SK-N-SH treated with all-trans-retinoic acid at 6 μM for 48 hours (cell line): ENCODE data around the gene KSR2.

Source experiments
- CSDC2 ChIP-seq: fragments of 250-450 bp; sonication (Bioruptor Pico); IDR thresholded peaks from 2 replicates; pipeline ENCODE4 v1.5.0; 2020; ENCODE audit warnings: mild to moderate bottlenecking, moderate library complexity
- OSR1 ChIP-seq: fragments of 250-450 bp; sonication (Bioruptor Pico); IDR thresholded peaks from 2 replicates; pipeline ENCODE4 v1.8.0; 2022; ENCODE audit warnings: moderate library complexity, mild to moderate bottlenecking, inconsistent platforms
- SNAI2 ChIP-seq: fragments of 250-450 bp; sonication (Bioruptor Pico); IDR thresholded peaks from 2 replicates; pipeline ENCODE4 v1.5.0; 2020; ENCODE audit warnings: mild to moderate bottlenecking, moderate library complexity
- ZNF8 ChIP-seq: fragments of 450-650 bp; formaldehyde crosslinking; IDR thresholded peaks from 2 replicates; pipeline ENCODE4 v1.5.0; 2020; ENCODE audit warnings: mild to moderate bottlenecking, moderate library complexity
- TF ChIP-seq, protein P1 (sequence below): fragments of 250-450 bp; sonication (Bioruptor Pico); IDR thresholded peaks from 2 replicates; pipeline ENCODE4 v1.8.0; 2020; ENCODE audit warnings: mild to moderate bottlenecking, moderate library complexity, borderline replicate concordance

DNA sequence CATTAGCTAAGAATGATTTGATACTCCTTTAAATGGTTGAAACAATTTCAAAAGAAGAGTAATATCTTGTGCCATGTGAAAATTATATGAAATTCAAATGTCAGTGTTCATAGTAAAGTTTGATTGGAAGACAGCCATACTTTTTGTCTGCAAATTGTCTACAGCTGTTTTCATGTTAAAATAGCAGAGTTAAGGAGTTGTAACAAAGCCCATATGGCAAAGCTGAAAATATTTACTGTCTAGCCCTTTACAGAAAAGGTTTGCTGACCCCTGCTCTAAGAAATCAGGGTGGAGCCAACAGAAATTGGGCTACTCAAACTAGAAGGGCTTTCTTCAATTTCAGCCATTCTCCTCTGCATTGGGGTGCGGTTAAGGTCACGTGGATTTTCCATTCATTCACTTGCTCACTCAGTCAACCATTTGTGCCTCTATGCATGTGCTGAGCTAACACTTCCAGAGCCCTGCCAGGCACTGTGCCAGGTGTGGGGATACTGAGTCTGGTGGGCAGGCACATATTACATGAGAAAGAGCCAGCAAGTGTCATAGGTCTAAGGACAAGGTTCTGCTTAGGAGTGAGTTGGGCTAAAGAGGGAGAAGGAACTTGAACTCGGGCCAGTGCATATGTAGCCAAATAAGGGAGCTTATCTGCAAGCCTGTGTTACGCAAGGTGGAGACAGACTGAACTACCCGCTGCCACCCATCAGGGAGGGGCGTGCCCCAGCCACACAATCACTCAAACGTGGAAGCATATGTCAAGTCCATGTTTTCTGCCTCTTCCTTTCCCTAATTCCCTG is 467.5 kb downstream of the KSR2 start:
- TF ChIP-seq, protein P1, sequence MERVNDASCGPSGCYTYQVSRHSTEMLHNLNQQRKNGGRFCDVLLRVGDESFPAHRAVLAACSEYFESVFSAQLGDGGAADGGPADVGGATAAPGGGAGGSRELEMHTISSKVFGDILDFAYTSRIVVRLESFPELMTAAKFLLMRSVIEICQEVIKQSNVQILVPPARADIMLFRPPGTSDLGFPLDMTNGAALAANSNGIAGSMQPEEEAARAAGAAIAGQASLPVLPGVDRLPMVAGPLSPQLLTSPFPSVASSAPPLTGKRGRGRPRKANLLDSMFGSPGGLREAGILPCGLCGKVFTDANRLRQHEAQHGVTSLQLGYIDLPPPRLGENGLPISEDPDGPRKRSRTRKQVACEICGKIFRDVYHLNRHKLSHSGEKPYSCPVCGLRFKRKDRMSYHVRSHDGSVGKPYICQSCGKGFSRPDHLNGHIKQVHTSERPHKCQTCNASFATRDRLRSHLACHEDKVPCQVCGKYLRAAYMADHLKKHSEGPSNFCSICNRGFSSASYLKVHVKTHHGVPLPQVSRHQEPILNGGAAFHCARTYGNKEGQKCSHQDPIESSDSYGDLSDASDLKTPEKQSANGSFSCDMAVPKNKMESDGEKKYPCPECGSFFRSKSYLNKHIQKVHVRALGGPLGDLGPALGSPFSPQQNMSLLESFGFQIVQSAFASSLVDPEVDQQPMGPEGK, result no peak
- TF ChIP-seq SNAI2 (no peak), OSR1 (CRISPR knock-in tag) (no peak), CSDC2 (CRISPR knock-in tag) (no peak), ZNF8 (CRISPR knock-in tag) (no peak)
